GOT3 (cell line): ENCODE data around the gene RPS6KA3.
A peak's percentile ranks its signal among the peaks of the same experiment; 100 is the strongest.
"Not testable (repeated sequence)": the region's sequence is repeated elsewhere in the genome, so short reads cannot be mapped to it uniquely, and the experiment has no call there.

ENCODE experiments used
- DNase-seq: peaks from one replicate; lab custom pipeline; 2025; ENCODE audit warnings: mixed read lengths; lab: John Stamatoyannopoulos, UW

Gene RPS6KA3

GRCh38 chrX:20143111-20143510 is 123.6 kb downstream of the RPS6KA3 start:
- DNase-seq = no peak

DNA sequence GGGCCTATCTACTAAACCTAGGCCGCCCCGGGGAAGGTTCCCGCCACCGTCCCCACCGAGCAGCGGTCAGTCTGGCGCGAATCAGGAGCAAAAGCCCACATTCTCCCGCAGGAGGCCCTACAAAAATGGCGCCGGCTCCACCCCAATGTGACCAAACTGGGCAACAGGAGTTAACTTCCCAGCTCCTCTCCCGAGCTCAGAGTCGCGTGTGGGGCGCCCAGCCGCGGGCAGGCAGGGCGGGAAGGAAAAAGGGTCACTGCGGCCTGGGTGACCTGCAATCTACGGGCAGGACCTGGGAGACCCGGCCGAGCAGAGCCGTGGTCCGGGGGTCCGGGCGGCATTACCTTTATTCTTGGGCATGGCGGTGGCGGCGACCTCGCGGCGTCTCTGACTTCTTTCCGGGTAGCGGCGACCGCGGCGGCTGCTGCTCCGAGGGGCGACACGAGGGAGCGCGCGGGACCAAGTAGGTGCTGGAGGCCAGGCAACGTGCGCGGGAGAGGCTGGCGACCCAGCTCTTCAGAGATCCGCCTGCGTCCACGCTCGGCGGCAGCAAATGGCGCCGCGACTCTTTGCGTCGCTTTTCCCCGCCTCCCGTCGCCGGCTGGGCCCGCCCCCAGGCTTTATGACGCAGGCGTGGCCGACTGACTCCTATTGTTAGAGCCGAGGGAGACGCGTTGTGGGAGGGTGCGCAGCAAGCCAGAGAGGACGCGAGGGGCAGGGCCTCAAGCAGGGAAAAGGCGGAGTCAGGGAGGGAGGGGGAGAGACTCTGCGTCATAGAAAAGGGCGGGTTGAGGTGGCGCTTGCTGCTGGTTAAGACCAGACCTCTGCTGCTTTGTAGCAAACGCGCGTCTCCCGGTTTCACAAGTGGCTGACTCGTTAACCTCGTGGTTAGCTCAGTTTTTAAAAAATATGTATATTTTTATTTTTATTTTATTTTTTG is 125.2 kb downstream of the RPS6KA3 start, which contains the start of gene EIF1AX:
EIF1AX (minus strand) TSS at position 558 of the 940 bp plus-strand sequence; CDS start at position 360, 198 bp downstream.
- peak; percentile 93 for DNase-seq

- no peak for DNase-seq
These were observed 126.3 kb downstream of the RPS6KA3 start for GRCh38 chrX:20140420-20140819.

DNA sequence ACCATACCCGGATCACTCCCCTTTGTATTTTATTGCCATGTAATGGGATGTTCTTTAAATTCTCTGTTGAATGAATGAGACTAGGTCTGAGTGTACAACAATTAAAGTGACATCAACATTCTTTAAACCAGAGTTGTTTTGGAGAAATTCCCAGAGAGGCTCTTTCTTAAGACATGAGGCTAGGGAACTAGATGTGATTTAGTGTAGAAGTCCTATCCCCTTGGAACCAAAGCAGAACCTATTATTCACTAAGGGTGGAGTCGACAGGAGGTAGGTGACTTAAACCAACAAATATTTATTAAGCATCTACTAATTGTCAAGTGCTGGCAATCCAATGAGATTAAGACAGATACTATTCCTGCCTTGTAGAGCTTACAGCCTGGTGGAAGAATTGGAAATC is 126.7 kb downstream of the RPS6KA3 start:
- DNase-seq = no peak

GRCh38 chrX:20135944-20136343 is 130.8 kb downstream of the RPS6KA3 start:
- DNase-seq = no peak

DNA sequence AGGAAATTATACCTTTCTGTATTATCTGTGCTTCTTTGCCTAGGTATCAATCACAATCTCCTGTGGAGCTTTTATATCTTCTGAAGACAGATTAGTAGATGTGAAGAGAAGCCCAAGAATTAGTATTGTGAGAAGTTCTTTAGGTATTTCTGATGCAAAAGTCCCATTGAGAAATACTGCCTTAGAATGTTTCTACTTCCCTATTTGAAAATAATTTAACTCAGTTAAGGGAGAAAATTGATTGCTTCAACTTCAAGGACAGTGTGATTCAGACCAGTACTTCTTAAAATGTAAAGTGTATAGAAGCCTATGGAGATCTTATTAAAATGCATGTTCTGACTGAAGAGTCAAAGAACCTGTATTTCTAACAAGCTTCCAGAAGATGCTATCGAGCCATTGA is 134.0 kb downstream of the RPS6KA3 start:
- DNase-seq = no peak

DNA sequence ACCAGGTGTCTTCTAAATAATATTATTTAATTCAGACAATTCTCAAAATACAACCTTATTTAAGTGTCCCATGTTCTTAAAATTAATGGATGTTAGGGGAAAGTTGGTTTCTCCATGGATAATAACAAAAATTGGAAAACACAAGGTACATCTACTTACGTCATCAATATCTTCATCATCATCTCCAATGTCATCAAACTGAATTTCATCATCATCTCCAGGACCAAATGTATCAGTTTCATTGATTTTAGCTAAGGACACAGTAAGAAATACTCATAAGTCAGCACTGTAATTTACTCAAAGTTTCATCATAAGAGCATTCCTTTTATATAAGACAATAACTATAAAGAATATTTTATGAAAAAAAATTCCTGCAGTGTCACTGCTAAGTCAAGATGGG is 136.4 kb downstream of the RPS6KA3 start:
- no peak for DNase-seq

GRCh38 chrX:20129547-20129946 is 137.2 kb downstream of the RPS6KA3 start:
- DNase-seq = no peak

DNA sequence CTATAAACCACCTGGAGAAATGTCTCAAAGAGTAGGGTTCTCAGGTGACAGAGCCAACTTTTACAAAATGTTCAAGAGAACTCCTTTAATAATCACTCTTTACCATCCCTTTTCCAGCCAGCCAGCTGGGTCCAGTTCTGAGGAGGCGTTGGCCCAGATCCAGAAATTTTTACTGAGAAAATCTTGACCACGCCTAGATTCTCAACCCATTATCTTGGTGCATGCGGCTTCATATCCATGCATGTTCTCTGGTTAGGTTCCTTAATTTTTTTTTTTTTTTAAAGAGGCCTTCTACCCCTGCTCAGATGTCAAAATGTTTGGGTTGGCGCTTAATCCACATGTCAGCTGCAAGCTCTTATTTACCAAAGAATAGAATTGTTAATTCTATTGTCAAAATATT is 138.0 kb downstream of the RPS6KA3 start:
- no peak for DNase-seq

DNA sequence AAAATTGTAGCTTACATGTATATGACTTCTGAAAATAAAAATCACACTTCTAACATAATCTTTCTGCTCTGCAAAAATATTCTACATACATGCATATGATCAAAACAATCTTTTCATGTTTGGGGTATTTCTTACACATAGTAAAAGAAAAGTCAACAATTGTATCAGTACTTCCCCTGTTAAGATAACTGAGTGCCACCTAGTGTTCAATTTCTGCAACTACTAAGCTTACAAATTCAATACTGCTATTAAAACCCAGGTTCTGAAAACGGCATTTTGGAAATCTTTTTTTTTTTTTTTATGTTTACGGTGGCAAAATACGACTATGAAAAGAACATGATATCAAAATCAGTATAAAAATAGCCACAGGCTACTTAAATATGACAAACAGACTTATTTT is 139.3 kb downstream of the RPS6KA3 start:
- not testable (repeated sequence) for DNase-seq

DNA sequence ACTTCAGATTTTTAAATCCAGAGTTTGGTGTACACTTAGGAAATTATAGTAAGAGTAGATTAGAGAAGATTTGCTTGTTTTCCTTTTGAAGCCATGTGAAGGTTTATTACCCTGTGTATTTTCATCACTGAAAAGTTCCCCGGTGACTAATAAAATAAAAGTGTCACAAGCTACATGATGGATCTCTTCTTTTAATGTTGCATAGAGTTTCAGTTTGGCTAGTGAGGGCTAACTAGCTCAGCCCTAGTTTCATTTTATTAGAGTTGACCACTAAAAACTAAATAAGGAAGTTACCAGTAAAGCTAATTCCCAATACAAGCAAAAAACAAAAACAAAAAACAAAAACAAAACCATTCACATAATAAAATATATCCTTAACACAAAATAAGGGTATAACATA is 139.9 kb downstream of the RPS6KA3 start:
- not testable (repeated sequence) for DNase-seq

GRCh38 chrX:20124964-20125363 is 141.7 kb downstream of the RPS6KA3 start:
- no peak for DNase-seq

DNA sequence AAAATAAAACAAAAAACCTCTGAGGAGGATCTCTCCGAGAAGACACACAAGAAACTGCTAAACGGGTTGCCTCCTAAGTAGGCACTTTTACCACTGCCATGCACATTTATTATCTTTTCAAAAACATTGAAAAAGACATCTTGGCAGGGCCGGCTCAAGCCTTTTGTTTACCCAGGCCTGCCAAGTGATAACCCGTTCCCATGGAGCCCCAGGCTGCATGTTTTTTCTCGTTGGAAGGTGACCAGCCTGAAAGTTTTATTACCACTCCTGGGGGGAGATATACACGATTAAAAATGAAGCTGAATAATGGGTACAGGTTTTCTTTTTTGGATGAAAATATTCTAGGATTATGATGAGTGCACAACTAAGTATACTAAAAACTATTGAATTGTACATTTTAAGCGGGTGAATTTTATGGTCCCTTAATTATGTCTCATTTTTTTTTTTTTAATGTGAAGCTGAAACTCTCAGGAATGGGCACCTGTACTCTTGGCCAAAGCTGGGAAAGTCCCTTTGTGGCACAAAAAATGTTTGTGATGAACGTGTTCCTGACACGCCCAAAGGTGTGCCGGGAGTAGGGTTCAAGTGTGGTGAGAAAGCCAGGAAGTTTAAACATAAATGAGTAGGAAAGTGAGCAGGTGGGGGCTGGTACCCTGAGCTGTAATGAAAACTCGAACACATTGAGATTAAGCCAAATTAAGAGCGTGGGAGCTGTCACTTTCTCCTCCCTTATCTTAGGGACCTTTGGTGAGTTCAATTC is 148.5 kb downstream of the RPS6KA3 start:
- no peak for DNase-seq

GRCh38 chrX:20116577-20117240 is 150.0 kb downstream of the RPS6KA3 start, which contains the start of gene MAP7D2:
MAP7D2 (minus strand) TSS chrX:20116907; CDS start chrX:20116879, 28 bp downstream.
- DNase-seq = no peak

DNA sequence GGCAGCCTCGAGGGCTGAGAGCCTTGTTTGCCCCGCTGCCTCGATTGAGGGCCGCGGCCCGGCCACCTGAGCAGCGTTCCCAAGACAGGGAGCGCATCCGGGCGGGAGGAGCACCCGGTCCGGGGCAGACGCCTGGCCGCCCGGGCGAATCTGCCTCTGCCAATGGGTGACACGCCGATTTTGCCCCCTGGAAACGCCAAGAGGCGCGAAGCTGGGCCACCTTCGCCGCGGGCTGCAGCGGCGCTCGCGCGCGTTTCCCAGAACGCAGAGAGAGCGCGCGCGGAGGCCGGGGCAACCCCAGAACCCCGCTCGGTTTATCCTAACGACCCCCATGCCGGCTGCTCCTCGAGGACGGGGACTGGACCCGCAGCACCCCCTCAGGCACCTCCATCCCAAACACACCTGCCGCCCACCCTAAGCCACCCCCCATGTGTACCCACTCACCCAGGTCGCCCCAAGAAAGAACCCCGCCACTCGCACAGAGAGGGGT is 150.6 kb downstream of the RPS6KA3 start:
- no peak for DNase-seq

DNA sequence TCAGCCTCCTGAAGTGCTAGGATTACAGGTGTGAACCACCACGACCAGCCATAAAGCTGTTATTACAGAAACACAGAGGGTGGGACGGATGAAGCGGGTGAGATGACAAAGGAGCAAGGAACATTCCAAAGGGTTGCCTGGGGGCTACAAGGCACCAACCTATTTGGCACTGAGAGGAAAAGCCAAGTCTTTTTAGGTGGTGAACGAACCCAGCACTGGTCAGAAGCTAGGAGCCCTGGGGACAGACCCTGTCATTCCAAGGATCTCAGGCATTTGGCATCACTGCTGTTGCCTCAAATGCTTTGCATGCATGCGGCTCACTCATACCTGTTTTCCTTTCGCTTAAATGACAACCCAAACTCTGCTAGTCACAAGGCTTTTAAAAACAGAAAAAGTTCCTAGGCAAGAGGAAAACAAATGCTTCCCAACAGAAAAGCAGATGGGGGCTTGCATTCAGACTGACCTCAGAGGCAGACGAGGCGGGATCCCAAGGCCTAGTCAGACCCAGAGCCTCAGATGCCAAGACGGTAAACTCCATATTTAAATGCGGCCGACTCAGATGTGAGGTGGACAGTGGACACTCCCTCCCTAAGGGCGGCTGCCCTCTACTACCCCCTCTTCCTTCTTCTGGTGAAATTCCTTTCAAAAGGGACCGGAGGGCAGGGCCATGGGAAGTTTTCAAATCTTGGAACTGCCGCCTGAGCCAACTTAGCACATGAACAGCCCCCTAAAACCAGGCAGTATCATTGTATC is 154.5 kb downstream of the RPS6KA3 start:
- DNase-seq = no peak

GRCh38 chrX:20111271-20111670 is 155.4 kb downstream of the RPS6KA3 start:
- no peak for DNase-seq

DNA sequence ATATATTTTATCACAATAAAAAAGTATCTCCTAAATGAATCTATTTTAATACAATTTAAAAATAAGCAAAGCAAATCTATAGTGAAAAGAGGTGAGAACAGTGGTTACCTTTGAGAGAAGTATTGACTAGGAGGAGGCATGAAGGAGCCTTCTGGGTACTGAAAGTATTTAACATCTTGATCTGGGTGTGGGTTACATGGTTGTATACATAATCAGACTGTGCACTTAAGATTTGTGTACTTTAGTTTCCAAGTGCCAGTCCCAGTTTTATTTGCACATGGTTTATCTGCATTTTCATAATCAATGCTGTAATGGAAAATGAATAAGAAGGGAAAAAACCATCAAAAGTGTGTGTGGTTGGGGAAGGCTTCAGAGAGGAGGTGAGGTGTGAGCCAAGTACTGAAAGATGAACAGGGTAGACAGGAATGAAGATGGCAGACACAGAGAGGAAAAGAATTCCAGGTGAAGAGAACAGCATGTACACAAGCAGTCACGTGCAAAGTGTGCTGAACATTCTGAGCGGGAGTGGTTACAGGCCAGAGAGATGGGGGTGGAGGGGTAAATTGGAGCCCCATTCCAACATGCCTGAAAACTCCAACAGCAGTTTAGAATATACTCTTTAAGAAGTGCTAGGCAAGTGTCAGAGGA is 164.7 kb downstream of the RPS6KA3 start:
- no peak for DNase-seq
